GM21529 (cell line): ENCODE measurements around the gene UBAP2.
"Not testable (repeated sequence)": the region's sequence is repeated elsewhere in the genome, so short reads cannot be mapped to it uniquely, and the experiment has no call there.

Experiments
- ATAC-seq: cut with Tn5 transposase; IDR thresholded peaks from one replicate; pipeline ENCODE4 v1.9.1; 2021; ENCODE audit not compliant: unreplicated experiment

The UBAP2 gene

DNA sequence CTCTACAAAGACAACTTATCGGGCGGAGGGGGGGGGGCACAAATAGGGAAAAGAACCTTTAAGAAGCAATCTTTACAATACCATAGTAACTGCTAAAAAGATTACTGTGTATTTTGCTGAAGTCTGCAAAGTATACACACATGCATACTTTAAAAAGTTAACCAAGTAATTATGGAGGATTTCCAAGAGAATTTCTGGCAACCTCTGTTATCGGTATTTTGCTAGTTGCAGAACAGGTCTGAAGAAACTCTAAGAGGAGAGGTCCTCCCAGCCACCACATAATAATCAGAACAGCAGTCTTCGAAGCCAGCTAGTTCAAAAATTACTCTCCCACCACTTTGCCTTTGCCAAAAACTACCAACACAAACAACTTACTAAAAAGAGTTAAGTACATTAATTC lies 56.1 kb downstream of the UBAP2 start:
- no peak for ATAC-seq

GRCh38 chr9:33988219-33988890 lies 60.3 kb downstream of the UBAP2 start:
- ATAC-seq: peak; percentile 99

GRCh38 chr9:33976414-33976813 lies 72.3 kb downstream of the UBAP2 start:
- ATAC-seq: no peak

DNA sequence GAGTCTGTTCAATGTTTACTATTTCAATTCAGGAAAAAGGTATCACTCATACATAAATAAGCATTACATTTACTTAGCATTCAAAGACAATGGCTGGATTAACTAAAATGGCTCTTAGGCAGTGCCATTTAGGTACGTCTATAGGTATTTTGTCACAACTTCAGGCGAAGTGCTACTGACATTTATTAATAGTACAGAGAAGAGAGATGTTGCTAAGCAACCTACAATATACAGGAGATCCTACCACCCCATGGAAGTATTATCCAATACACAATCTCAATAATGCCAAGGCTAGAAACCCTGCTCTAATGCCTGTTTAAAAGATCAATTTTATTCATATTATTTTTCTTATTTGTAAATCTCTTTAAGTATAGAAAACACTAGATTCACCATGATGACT lies 76.0 kb downstream of the UBAP2 start:
- ATAC-seq: no peak

- no peak for ATAC-seq
Measured at GRCh38 chr9:33964086-33964768, 84.5 kb downstream of the UBAP2 start.

DNA sequence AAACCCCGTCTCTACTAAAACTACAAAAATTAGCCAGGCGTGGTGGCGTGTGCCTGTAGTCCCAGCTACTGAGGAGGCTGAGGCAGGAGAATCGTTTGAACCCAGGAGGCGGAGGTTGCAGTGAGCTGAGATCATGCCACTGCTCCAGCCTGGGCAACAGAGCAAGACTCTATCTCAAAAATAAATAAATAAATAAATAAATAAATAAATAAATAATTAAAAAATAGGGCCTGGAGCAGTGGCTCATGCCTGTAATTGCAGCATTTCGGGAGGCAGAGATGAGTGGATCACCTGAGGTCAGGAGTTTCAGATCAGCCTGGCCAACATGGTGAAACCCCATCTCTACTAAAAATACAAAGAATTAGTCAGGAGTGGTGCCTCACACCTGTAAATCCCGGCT lies 86.2 kb downstream of the UBAP2 start:
- not testable (repeated sequence) for ATAC-seq

GRCh38 chr9:33959725-33960124 lies 89.0 kb downstream of the UBAP2 start:
- no peak for ATAC-seq

DNA sequence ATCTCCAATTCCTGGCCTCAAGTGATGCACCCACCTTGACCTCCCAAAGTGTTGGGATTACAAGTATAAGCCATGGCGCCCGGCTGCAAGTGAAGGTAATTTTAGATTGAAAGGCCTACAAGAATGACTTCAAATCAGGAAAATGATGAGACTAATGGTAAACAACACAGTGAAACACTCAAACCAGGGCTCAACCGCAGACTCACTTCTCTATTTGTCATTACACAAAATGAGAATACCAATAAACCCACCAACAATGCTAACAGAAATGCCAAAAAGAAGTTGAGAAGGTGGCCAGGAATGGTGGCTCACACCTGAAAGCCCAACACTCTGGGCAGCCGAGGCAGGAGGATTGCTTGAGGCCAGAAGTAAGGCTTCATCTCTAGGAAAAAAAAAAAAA lies 92.1 kb downstream of the UBAP2 start:
- ATAC-seq: no peak

DNA sequence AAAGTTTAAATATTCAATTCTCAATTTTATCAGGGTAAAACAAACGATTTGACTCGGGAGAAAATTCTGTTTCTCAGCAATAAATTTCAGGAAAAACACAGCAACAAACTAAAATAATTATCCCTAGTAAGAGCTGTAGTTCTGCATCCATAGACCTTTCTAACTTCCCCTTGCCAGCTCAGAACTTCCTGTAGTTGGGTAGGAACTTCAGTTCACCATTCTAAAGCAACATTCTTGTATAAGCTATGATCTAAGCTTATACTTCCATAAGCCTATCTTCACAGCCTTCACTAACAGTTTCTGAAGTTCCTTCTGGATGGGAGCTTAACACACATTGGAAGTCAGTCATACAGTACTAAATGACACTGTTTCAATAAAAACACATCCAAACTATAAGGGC lies 96.6 kb downstream of the UBAP2 start:
- ATAC-seq: no peak

GRCh38 chr9:33950371-33950770 lies 98.3 kb downstream of the UBAP2 start:
- ATAC-seq: no peak

DNA sequence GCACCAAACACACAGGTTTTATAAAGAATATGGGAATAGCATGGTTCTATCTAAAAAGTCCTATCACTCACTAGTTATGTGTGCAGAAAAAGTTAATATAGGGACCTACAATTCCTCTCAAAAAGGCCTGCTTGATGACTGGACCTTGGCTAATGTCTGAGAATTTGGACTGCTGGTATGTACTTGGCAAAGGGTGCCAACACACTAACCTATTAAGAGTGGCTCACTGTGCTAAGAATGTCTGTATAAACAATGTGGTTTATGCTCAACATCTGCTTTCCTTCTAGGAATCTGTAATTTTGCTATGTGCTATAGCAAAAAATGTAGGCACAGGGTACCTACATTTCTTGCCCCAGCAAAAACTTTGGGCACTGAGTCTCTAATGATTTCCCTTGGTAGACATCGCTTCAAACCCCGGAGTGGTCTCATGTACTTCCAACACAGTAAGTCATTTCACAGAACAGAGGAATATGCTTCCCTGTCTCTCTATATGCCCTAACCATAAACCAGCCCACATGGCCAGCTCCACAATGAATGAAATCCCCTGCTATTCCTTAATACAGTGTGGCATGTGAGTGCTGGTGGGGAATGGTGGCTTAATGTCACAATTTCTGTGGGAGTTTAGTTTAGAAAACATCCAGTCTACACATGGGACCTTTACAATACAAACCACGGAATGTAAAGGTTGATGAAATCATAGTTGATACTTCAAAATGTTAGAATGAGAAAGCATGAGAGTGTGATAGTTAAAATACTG lies 101.7 kb downstream of the UBAP2 start:
- no peak for ATAC-seq

- ATAC-seq: no peak
Measured at GRCh38 chr9:33943389-33943788, 105.3 kb downstream of the UBAP2 start.

DNA sequence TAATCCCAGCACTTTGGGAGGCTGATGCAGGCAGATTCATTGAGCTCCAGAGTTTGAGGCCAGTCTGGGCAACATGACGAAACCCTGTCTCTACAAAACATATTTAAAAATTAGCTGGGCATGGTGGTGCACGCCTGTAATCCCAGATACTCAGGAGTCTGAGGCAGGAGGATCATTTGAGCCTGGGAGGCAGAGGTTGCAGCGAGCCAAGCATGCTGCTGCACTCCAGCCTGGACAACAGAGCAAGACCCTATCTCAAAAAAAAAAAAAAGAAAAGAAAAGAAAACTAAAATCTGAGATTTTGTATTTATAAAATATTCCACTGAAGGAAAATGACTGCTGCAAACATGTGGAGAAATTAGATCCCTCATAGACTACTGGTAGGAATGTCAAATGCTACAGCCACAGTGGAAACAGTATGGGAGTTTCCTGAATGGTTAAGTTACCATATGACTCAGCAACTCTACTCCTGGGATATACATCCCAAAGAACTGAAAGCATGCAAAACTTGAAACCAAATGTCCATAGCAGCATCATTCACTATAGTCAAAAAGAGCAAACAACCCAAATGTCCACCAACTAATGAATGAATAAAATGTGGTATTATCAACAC lies 106.1 kb downstream of the UBAP2 start:
- ATAC-seq: no peak

DNA sequence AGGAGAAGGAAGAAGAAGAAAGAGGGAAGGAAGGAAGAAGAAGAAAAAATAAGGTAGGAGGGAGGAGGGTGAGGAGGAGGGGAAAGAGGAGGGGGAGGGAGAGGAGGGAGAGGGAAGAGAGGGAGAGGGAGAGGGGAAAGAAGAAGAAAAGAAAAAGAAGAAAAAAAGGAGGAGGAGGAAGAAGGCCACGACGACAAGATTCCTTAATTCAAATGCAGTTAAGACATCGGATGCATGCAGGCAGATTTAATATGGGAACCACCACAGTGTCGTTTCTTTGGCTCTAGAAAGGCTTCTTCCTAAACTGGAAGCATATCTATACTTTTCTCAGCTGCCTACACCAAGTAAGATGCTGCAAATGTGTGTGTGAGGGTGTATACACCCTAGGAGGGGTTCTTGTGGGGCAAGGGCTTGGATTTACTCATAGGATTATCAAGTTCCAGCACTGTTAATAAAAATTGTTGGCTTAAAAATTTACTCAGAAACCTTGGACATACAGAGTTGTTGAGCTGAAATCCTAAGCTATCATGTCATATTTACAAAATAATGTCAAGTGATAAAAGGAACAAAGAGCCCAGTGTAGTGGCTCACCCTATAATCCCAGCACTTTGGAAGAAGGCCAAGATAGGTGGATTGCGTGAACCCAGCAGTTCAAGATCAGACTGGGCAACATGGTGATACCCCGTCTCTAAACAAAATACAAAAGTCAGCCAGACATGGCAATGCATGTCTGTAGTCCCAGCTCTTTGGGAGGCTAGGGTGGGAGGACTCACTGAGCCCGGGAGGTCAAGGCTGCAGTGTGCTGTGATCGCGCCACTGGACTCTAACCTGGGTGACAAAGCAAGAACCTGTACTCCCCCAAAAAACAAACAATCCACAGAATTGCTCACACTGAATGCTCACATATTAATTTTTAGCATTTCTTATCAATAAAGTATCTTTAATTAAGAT lies 108.5 kb downstream of the UBAP2 start:
- no peak for ATAC-seq

DNA sequence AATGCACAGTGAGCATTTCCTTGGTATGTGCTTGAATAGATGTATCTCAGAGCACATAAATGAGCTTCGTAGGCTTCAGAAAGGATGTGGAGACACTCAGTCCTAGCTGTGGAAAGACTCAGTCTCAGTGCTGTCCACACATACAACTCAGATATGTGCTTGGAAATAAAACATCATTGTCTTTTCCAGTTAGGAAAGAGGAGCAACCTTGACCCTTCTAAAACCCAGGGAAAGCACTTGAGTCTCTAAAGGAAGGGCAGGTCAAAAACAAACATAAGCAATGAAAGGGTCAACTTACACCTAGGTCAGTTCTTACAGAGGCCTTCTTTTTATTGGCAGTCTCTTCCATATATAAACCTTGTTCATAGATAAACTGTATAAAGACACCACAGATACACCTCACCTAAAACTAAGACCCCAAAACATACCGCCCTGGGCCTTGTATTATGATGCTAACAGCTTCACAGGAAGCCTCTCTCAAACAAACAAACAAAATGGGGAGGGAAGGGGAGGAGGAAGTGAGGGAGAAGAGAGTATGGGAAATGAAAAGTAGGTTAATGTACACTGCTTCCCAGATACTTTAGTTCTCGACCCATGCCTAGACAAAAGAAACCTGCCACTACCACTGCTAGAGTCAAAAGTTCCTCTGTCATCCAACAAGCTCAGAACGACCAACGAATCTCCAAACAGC lies 114.4 kb downstream of the UBAP2 start:
- ATAC-seq: no peak

DNA sequence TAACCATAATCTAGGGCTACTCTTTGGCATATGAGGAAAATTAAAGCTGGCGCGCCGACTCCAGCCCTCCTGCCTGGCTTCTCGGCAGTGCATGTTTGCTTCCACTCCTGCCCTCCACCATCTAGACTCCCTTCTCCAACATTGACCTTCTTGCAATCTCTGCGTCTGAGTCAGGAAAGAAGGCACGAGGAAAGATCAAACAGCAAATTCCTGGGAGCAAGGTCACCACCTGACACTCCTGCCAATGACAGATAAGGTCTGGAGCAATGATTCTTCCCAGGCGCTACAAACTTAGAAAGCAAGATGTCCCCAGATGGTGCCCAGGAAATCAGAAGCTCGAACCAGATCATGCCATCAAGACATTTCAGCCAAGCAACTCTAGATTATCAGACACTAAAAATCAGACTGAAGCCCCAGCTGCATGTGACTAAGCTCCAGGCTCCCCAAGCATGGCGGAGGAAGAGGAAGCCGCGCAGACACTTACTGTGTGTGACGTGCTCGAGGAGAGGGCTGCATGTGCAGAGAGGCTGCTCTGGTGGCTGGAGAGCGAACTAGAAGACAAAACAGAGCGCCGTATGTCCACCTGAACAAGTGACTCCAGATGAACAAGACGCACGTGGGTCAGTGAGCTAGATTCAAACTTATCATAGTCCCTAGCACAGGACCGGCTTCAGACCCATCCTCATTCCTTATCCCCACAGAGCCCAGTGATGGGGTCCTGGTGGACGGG lies 116.4 kb downstream of the UBAP2 start:
- no peak for ATAC-seq

GRCh38 chr9:33931326-33931725 lies 117.4 kb downstream of the UBAP2 start:
- no peak for ATAC-seq

- no peak for ATAC-seq
Measured at GRCh38 chr9:33927694-33928093, 121.0 kb downstream of the UBAP2 start.

DNA sequence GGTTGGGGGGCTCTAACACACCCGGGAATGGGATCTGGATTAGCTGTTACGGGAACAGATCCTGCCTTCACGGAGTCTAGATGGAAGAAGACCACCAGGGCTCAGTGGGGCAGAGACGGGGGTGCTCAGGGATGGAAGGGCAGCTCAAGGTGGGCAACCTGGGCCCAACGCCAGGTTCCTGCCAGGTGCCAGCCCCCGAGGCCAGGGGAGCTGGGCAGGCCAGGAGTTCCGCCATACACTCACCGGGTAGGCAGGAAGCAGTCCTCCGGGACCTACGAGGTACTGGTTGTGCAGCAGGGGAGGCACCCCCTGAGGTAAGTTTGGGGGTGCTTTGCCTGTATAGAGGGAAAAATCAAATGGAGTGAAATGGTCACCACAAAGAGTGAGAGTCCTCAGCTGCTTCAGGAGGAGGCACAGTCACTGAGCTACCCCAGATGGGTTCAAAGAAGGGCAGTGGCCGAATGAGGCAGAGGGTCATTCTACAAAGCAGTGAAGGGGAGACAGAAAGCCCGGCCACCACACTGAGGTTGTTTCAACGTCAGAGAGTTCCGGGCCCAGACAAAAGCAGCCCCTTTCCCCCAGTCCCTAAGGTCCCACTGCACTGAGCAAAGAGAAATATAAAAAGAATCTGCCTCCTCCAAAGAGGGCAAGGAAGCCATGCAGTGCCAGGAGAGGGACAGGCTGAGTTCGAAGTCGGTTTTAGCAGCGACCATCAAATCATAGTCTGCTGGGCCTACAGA lies 121.8 kb downstream of the UBAP2 start:
- ATAC-seq: no peak
